ENCODE measurements around the gene LY9. TPM values are rescaled to one million over a fixed set of nuclear protein-coding genes. Genes with fewer than 3 reads are reported as not detected.
"Not testable (repeated sequence)": the region's sequence is repeated elsewhere in the genome, so short reads cannot be mapped to it uniquely, and the experiment has no call there.

The LY9 gene
- total RNA-seq, 6 donors from 2014 or later: 0.78 to 6.7 (median 2.3) TPM

GRCh38 chr1:160874935-160875334 lies 79.0 kb downstream of the LY9 start:
- ATAC-seq (ENCODE audit: low FRiP score in 2 of 2) (no peak), DNase-seq (no peak)
- Histone ChIP-seq H3K4me1 (peaks cover 0 to 3% (median 0%) of the 10 kb centered on the region in 4 donors), H3K9me3 (no peaks in the 10 kb centered on the region), H3K36me3 (no peaks in the 10 kb centered on the region), H3K4me3 (no peak overlapping the region), H3K27ac (no peak overlapping the region), H3K27me3 (no peaks in the 10 kb centered on the region)
- WGBS, 2 donors: 67 to 72% methylated on average over 3 of the region's 3 CpGs
- no peak for TF ChIP-seq EP300 (IDR thresholded peaks at IDR 0.05)
- no peak for TF ChIP-seq CTCF (IDR thresholded peaks at IDR 0.05)
- no peak for TF ChIP-seq POLR2A (IDR thresholded peaks at IDR 0.05)

- WGBS, 2 donors: 64 to 73% methylated on average over 4 of the region's 4 CpGs
- ATAC-seq (ENCODE audit: low FRiP score in 2 of 2): not testable (repeated sequence)
Observed at GRCh38 chr1:160875591-160875990, 79.6 kb downstream of the LY9 start.

GRCh38 chr1:160876311-160876710 lies 80.3 kb downstream of the LY9 start:
- WGBS, 2 donors: 55 to 66% methylated on average over 5 of the region's 5 CpGs
- no peaks in the 10 kb centered on the region for H3K27me3 ChIP-seq
- TF ChIP-seq POLR2A (IDR thresholded peaks at IDR 0.05) (no peak), POLR2AphosphoS5 (IDR thresholded peaks at IDR 0.05) (no peak)
- DNase-seq (no peak), ATAC-seq (ENCODE audit: low FRiP score in 2 of 2) (peak in 1 of 2 donors; percentile 51)
- H3K4me1 ChIP-seq: peaks cover 0 to 3% (median 0%) of the 10 kb centered on the region in 4 donors
- no peak overlapping the region for H3K27ac ChIP-seq
- no peaks in the 10 kb centered on the region for H3K36me3 ChIP-seq
- H3K4me3 ChIP-seq: no peak overlapping the region
- H3K9me3 ChIP-seq: no peaks in the 10 kb centered on the region

More at GRCh38 chr1:160875591-160875990, 79.6 kb downstream of the LY9 start:
- H3K27ac ChIP-seq, H3K27me3 ChIP-seq, DNase-seq, H3K36me3 ChIP-seq, H3K4me3 ChIP-seq, H3K4me1 ChIP-seq, H3K9me3 ChIP-seq: not testable (repeated sequence)

GRCh38 chr1:160877221-160877620 lies 81.2 kb downstream of the LY9 start:
- DNase-seq (no peak), ATAC-seq (ENCODE audit: low FRiP score in 2 of 2) (no peak)
- no peak for TF ChIP-seq POLR2A (IDR thresholded peaks at IDR 0.05)
- TF ChIP-seq EP300 (IDR thresholded peaks at IDR 0.05): no peak
- TF ChIP-seq CTCF (IDR thresholded peaks at IDR 0.05): peak in 2 of 6 experiments; percentile 8 to 9
- TF ChIP-seq POLR2AphosphoS5 (IDR thresholded peaks at IDR 0.05): no peak
- Histone ChIP-seq H3K4me1 (peaks cover 0 to 3% (median 0%) of the 10 kb centered on the region in 4 donors), H3K9me3 (no peaks in the 10 kb centered on the region), H3K4me3 (no peak overlapping the region), H3K36me3 (no peaks in the 10 kb centered on the region), H3K27ac (no peak overlapping the region), H3K27me3 (no peaks in the 10 kb centered on the region)

Other genes with a start within 250 kb of the LY9 start
- 10 to 100 TPM in 5 of 6 donors, 1 to 10 TPM in 1; 8.9 to 26.4 (median 17.4) TPM for gene CD84, start 216.7 kb upstream of the LY9 start, total RNA-seq
- 1 to 10 TPM in 4 of 6 donors, under 1 TPM in 2; 0.11 to 3.9 (median 1.5) TPM for gene SLAMF1, start 149.1 kb upstream of the LY9 start, total RNA-seq
- 10 to 100 TPM in 5 of 6 donors, 1 to 10 TPM in 1; 9.4 to 32.1 (median 16.3) TPM for gene CD48, start 84.4 kb upstream of the LY9 start, total RNA-seq
- gene SLAMF7, start 56.9 kb upstream of the LY9 start, total RNA-seq: 10 to 100 TPM in 2 of 6 donors, 1 to 10 TPM in 3, under 1 TPM in 1; 0.67 to 17.2 (median 3.5) TPM
- gene CD244, start 66.7 kb downstream of the LY9 start, total RNA-seq: 1 to 10 TPM in 5 of 6 donors, under 1 TPM in 1; 0.78 to 4.1 (median 2.0) TPM
- 10 to 100 TPM in 1 of 6 donors, 1 to 10 TPM in 4, not detected in 1; 1.2 to 28.8 (median 2.2) TPM for gene ITLN1, start 89.0 kb downstream of the LY9 start, total RNA-seq
- gene ITLN2, start 158.6 kb downstream of the LY9 start, total RNA-seq: 10 to 100 TPM; 21.4 to 63.8 (median 38.8) TPM
- 100 to 1,000 TPM in 5 of 6 donors, 10 to 100 TPM in 1; 99.0 to 209 (median 172) TPM for gene F11R, start 225.0 kb downstream of the LY9 start, total RNA-seq
- 100 to 1,000 TPM in 4 of 6 donors, 10 to 100 TPM in 2; 56.2 to 170 (median 113) TPM for gene TSTD1, start 242.8 kb downstream of the LY9 start, total RNA-seq
- 100 to 1,000 TPM in 1 of 6 donors, 10 to 100 TPM in 5; 78.2 to 151 (median 84.2) TPM for gene USF1, start 249.8 kb downstream of the LY9 start, total RNA-seq

Measured in upper lobe of left lung (tissue), 6 donors.